Suprapubic skin (tissue), 3 donors: ENCODE measurements around the gene FXR2.

Experiments
- POLR2A ChIP-seq, 2 donors: fragments of 450-650 bp; IDR thresholded peaks; one replicate each; pipeline ENCODE4 v1.6.1; 2017; ENCODE audit warnings: antibody characterized with exemption in 2 of 2, mild to moderate bottlenecking in 2 of 2, moderate library complexity in 2 of 2
- TF ChIP-seq, protein P1 (sequence below), 2 donors: fragments of 200-600 bp in 1 of 2; fragments of 450-650 bp in 1 of 2; sonication (generic) in 1 of 2; IDR thresholded peaks; one replicate each; pipeline ENCODE4 v1.5.1; 2016 to 2019; ENCODE audit warnings: antibody characterized with exemption in 2 of 2, mild to moderate bottlenecking in 1 of 2, moderate library complexity in 1 of 2

DNA sequence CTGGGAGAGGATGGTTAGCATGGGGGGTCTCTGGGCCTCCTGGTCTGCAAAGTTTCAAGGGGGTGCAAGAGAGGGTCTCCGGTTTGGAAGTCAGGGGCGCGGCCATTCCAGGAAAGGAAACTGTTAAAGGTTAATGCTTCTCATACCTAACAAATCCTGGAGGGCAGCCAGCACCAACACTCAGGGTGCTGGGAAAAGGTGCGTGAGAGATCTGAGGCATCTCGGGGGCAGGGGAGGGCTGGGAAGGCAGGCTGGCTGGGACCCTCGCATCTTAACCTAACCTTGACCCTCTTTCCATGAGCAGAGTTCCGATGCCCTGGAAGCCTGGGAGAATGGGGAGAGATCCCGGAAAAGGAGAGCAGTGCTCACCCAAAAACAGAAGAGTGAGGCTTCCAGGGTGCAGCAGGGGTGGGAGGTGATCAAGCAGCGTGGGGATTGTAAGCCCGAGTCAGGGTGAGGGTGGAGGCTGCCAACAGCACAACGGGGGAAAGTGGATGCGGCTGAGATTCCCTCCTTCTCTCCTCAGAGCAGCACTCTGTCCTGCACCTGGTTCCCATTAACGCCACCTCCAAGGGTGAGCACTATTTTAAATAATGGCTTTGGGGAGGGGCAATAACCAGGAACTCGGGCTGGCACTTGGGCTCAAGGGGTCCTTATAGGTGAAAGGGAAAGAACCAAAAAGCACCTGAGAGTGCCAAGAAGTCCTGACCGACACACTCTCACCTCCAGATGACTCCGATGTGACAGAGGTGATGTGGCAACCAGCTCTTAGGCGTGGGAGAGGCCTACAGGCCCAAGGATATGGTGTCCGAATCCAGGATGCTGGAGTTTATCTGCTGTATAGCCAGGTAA, 55.2 kb downstream of the FXR2 start:
- TF ChIP-seq, protein P1, sequence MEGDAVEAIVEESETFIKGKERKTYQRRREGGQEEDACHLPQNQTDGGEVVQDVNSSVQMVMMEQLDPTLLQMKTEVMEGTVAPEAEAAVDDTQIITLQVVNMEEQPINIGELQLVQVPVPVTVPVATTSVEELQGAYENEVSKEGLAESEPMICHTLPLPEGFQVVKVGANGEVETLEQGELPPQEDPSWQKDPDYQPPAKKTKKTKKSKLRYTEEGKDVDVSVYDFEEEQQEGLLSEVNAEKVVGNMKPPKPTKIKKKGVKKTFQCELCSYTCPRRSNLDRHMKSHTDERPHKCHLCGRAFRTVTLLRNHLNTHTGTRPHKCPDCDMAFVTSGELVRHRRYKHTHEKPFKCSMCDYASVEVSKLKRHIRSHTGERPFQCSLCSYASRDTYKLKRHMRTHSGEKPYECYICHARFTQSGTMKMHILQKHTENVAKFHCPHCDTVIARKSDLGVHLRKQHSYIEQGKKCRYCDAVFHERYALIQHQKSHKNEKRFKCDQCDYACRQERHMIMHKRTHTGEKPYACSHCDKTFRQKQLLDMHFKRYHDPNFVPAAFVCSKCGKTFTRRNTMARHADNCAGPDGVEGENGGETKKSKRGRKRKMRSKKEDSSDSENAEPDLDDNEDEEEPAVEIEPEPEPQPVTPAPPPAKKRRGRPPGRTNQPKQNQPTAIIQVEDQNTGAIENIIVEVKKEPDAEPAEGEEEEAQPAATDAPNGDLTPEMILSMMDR (IDR thresholded peaks at IDR 0.05) = no peak
- no peak for TF ChIP-seq POLR2A (IDR thresholded peaks at IDR 0.05)
